ENCODE data around the gene SWI5.

GRCh38 chr9:128293091-128293490 lies 17.0 kb downstream of the SWI5 start:
- TF ChIP-seq YY1 (IDR thresholded peaks at IDR 0.05; ENCODE audit: low read depth): no peak
- TF ChIP-seq TAF1 (IDR thresholded peaks at IDR 0.05; ENCODE audit: low read depth): no peak
- TF ChIP-seq TCF12 (IDR thresholded peaks at IDR 0.05; ENCODE audit: low read depth): no peak
- no peak for TF ChIP-seq NFIC (IDR thresholded peaks at IDR 0.05)
- TF ChIP-seq FOXM1 (IDR thresholded peaks at IDR 0.05; ENCODE audit: borderline replicate concordance, low read depth): no peak
- TF ChIP-seq RAD21 (IDR thresholded peaks at IDR 0.05; ENCODE audit: low read depth): no peak
- TF ChIP-seq, protein P1, sequence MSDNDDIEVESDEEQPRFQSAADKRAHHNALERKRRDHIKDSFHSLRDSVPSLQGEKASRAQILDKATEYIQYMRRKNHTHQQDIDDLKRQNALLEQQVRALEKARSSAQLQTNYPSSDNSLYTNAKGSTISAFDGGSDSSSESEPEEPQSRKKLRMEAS (IDR thresholded peaks at IDR 0.05): no peak

Measured in Ishikawa (cell line).